Measurements from ENCODE around the gene RNF223. TPM values are rescaled to one million over a fixed set of nuclear protein-coding genes. Genes with fewer than 3 reads are reported as not detected.

The RNF223 gene
- total and polyA plus RNA-seq, 2 of the 13 experiments (the other 11 are each of a cell fraction or from before 2014, with no cell fraction given) = 0.03 TPM; not detected in 1

GRCh38 chr1:1063945-1064831 lies 9.9 kb downstream of the RNF223 start (continued):
- TF ChIP-seq BCL3 (CRISPR knock-in tag; IDR thresholded peaks at IDR 0.05) = peak; percentile 94; the same call in 1 of the 2 replicates
- TF ChIP-seq NR2F2 (IDR thresholded peaks at IDR 0.05; ENCODE audit: borderline replicate concordance, low read depth) = peak; percentile 49; the same call in 1 of the 2 replicates
- no peak for TF ChIP-seq E2F1 (CRISPR knock-in tag; IDR thresholded peaks at IDR 0.05)
- TF ChIP-seq MAFK (conservative IDR thresholded peaks at IDR 0.05 in 1 of 2, IDR thresholded peaks at IDR 0.05 in 1 of 2; ENCODE audit: low read length in 2 of 2) = no peak
- TF ChIP-seq TRIM22 (IDR thresholded peaks at IDR 0.05) = no peak
- no peak for TF ChIP-seq NR3C1 (CRISPR knock-in tag; IDR thresholded peaks at IDR 0.05)
- no peak for TF ChIP-seq ARID2 (CRISPR knock-in tag; IDR thresholded peaks at IDR 0.05; ENCODE audit: borderline replicate concordance)
- TF ChIP-seq PHF21A (CRISPR knock-in tag; IDR thresholded peaks at IDR 0.05) = peak; percentile 71; the same call in 1 of the 2 replicates
- TF ChIP-seq CAMTA2 (CRISPR knock-in tag; IDR thresholded peaks at IDR 0.05; ENCODE audit: borderline replicate concordance) = no peak
- no peak for TF ChIP-seq ZNF549 (CRISPR knock-in tag; IDR thresholded peaks at IDR 0.05)
- TF ChIP-seq ARID3A (IDR thresholded peaks at IDR 0.05; ENCODE audit: low read depth, low read length) = no peak
- TF ChIP-seq YEATS2 (CRISPR knock-in tag; IDR thresholded peaks at IDR 0.05; ENCODE audit: borderline replicate concordance) = peak; percentile 61; the same call in 1 of the 2 replicates
- no peak for TF ChIP-seq HNRNPH1 (optimal IDR thresholded peaks at IDR 0.05; ENCODE audit: low read depth, low read length)
- 0 out of 2 replicates have a peak, but pooled peaks have one; percentile 25 for TF ChIP-seq ZNF782 (CRISPR knock-in tag; IDR thresholded peaks at IDR 0.05; ENCODE audit: borderline replicate concordance)
- no peak for TF ChIP-seq ZNF550 (CRISPR knock-in tag; IDR thresholded peaks at IDR 0.05; ENCODE audit: borderline replicate concordance)
- TF ChIP-seq GPBP1L1 (CRISPR knock-in tag; IDR thresholded peaks at IDR 0.05) = no peak
- TF ChIP-seq ZNF296 (CRISPR knock-in tag; conservative IDR thresholded peaks at IDR 0.05) = no peak
- no peak for TF ChIP-seq RFX1 (IDR thresholded peaks at IDR 0.05)

Data from HepG2 (cell line).